Measurements from ENCODE around the gene BLOC1S3.

DNA sequence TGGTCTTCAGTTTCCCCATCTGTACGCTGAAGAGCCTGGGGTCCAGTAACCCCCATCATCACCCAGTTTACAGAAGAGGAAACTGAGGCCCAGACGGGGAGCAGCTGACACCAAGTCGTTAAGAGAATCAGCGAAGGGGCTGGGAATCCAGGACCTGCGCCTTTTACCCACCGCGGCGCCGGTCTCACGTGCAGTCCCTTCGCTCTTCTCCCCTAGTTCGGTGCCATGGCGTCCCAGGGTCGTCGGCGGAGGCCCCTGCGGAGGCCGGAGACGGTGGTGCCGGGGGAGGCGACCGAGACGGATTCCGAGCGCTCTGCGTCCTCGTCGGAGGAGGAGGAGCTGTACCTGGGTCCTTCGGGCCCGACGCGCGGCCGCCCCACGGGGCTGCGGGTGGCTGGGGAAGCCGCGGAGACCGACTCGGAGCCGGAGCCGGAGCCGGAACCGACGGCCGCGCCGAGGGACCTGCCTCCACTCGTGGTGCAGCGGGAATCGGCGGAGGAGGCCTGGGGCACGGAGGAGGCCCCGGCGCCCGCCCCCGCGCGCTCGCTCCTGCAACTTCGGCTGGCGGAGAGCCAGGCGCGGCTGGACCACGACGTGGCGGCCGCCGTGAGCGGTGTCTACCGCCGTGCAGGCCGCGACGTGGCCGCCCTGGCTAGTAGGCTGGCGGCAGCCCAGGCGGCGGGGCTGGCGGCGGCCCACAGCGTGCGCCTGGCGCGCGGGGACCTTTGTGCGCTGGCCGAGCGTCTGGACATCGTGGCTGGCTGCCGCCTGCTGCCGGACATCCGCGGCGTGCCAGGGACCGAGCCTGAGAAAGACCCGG lies 698 bp downstream of the BLOC1S3 start:
- TF ChIP-seq, protein P1, sequence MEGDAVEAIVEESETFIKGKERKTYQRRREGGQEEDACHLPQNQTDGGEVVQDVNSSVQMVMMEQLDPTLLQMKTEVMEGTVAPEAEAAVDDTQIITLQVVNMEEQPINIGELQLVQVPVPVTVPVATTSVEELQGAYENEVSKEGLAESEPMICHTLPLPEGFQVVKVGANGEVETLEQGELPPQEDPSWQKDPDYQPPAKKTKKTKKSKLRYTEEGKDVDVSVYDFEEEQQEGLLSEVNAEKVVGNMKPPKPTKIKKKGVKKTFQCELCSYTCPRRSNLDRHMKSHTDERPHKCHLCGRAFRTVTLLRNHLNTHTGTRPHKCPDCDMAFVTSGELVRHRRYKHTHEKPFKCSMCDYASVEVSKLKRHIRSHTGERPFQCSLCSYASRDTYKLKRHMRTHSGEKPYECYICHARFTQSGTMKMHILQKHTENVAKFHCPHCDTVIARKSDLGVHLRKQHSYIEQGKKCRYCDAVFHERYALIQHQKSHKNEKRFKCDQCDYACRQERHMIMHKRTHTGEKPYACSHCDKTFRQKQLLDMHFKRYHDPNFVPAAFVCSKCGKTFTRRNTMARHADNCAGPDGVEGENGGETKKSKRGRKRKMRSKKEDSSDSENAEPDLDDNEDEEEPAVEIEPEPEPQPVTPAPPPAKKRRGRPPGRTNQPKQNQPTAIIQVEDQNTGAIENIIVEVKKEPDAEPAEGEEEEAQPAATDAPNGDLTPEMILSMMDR (IDR thresholded peaks at IDR 0.05; ENCODE audit: insufficient read depth, low read length, poor library complexity, severe bottlenecking): no peak
- TF ChIP-seq EZH2phosphoT487 (conservative IDR thresholded peaks at IDR 0.05; ENCODE audit: low read length): no peak

Data from SU-DHL-6 (cell line).